GM19467 (cell line): Measurements from ENCODE around the gene IL17RE.
"Not testable (repeated sequence)": the region's sequence is repeated elsewhere in the genome, so short reads cannot be mapped to it uniquely, and the experiment has no call there.

Experiments
- ATAC-seq: cut with Tn5 transposase; IDR thresholded peaks from one replicate; pipeline ENCODE4 v1.9.1; 2021; ENCODE audit warnings: mild to moderate bottlenecking, moderate library complexity; ENCODE audit not compliant: unreplicated experiment

IL17RE gene, protein sequence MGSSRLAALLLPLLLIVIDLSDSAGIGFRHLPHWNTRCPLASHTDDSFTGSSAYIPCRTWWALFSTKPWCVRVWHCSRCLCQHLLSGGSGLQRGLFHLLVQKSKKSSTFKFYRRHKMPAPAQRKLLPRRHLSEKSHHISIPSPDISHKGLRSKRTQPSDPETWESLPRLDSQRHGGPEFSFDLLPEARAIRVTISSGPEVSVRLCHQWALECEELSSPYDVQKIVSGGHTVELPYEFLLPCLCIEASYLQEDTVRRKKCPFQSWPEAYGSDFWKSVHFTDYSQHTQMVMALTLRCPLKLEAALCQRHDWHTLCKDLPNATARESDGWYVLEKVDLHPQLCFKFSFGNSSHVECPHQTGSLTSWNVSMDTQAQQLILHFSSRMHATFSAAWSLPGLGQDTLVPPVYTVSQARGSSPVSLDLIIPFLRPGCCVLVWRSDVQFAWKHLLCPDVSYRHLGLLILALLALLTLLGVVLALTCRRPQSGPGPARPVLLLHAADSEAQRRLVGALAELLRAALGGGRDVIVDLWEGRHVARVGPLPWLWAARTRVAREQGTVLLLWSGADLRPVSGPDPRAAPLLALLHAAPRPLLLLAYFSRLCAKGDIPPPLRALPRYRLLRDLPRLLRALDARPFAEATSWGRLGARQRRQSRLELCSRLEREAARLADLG

DNA sequence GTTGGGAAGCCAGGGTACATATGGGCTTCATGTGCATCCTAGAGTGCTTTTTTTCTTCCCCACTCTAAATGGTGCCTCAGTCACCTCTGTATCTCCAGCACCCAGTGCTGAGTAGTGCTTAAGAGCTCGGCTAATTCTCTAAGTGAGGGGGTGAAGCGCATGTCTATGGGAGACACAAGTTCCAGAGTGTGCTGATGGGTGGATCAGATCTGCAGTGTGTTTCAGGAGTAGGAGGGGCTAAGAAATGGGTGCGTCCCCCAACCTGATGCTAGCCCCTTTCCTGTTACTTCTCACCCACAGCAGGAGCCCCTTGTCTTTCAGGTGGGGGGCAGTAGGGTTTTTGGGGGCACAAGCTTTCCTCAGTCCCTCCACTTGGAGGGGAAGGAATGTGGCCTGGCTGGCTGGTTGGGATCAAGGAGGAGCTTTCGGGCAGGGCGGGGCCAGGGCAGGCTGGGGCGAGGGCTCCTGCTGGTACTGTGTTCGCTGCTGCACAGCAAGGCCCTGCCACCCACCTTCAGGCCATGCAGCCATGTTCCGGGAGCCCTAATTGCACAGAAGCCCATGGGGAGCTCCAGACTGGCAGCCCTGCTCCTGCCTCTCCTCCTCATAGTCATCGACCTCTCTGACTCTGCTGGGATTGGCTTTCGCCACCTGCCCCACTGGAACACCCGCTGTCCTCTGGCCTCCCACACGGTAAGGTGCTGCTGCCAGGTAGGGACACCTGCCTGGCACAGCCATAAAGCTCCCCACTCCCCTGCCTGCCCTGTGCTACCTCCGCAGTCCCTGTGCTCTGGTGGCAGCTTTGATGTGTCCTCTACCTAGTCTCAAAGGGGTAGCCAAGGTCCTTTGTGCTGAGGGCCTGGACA is at the start of gene IL17RE:
TSS of gene IL17RE (plus strand) at position 477 of the 866 bp plus-strand sequence. CDS start at position 562, 85 bp downstream.
- no peak for ATAC-seq

GRCh38 chr3:9854291-9854940 is 48.2 kb upstream of the IL17RE start:
- ATAC-seq, result not testable (repeated sequence)

- no peak for ATAC-seq
Observed at GRCh38 chr3:9855594-9855993, 47.1 kb upstream of the IL17RE start.

- no peak for ATAC-seq
Observed at GRCh38 chr3:9859530-9860025, 43.1 kb upstream of the IL17RE start.

DNA sequence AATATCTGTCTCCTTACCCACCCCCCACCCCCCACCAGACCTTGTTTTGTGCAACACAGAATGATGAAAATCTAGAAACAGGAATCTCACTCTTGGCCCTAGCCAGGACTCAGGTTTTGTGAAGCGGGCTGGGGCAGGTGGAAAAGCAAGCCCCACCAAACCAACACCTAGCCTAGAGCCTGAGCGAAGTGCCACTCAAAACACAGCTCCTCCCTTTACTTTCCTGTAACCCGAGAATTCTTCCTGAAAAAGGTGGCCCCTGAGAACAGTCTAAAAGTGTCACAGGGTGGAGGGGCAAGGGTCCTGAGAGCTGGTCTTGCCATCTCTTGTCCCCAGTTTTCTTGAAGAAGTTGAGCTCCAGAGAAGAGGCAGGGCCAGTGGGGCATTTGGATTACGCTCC is 41.4 kb upstream of the IL17RE start:
- ATAC-seq, result no peak

DNA sequence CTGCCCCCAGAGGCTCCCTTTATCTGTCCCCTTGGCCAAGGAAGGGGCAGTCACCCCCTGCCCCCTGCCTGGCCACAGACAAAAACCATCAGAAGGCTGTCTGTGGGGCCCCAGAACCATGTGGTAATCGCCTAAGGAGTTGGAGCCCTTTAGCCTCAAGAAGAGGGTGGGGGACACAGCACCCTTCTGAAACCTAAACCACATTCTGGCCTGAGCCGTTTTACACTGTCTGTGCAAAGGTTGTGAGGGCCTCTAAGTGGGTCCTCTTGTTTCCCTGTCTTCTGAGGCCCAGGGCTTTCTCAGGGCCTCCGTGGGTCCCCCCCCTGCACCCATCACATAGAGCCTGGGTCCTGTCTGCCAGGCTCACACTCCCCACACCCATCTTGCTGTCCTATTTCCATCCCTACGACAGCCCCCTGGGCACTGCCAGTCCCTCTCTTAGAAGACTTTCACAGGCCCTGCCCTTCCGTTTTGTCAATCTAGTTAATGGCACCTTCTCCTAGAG is 41.0 kb upstream of the IL17RE start:
- no peak for ATAC-seq

DNA sequence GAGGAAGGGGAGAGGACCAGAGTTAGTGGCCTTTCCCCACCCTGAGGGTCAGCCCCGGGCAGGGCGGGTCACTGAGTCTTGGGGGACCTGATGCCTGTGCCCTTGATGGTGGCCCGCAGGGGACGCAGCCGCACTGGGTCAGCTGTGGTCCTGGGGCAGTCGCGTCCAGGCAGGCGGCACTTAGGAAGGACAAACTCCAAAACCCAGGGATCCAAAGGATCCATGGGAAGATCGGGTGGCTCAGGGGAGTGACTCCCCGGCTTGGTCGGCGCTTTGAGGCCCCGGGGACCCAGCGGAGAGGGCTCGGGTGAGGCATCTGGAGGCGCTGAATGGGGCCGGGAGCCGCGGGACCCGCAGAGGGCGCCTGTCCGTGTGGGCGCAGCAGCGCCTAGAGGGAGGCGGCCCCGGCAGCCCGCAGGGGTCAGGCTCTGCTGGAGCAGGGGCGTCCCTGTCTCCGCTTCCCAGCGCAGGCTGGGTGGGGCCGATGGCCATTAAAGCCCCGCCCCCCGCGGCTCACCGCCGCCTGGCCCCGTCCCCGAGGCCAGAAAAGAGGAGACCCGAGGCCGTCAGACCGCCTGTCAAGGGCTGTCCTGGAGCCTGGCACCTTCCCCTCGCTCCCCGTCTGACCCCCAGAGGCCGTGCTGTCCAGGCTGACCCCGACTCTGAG is 40.1 kb upstream of the IL17RE start:
- no peak for ATAC-seq

- no peak for ATAC-seq
Observed at GRCh38 chr3:9863058-9863772, 39.4 kb upstream of the IL17RE start.

DNA sequence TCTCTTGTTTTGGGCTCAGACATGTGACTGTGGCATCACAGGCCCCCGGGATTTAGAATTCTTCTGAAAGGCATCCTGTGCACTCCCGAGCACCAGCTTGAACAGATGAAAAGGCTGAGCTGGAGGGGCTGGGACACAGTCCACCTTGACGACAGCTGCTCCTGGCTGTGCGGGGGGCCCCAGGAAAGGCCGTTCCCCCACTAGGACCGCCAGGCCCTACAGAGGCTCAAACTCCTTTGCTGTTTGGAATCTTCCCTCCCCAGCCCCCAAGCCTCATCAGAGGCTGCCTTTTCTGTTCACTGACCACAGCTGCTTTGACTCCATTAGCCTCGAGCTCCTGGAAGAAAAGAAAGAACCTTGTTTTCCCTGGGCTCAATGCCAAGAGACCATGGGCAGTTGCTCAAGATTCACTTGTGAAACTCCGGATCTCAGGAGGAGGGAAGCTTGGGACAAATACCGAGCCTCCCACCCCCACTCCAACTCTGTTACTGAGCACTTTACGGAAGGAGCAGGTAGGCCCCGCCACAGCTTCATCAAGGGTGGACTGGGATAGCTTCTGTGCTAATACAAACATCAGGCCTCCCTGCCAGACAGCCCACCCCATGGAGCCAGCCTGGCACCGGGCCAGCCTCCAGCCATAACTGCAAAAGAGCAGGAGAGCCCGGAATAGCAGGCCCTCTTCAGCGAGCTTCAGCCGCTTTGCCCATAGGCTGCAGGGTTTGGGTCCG is 38.3 kb upstream of the IL17RE start:
- no peak for ATAC-seq

DNA sequence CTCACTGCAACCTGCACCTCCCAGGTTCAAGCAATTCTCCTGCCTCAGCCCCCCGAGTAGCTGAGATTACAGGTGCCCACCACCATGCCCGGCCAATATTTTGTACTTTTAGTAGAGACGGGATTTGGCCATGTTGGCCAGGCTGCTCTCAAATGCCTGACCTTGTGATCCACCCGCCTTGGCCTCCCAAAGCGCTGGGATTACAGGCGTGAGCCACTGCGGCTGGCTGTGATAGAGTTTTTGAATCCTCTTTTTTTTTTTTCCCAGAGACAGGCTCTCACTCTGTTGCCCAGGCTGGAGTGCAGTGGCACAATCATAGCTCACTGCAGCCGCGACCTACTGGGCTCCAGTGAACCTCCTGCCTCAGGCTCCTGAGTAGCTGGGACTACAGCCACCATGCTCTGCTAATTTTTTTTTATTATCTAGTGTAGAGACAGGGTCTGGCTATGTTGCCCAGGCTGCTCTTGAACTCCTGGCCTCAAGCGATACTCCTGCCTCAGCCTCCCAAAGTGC is 37.5 kb upstream of the IL17RE start:
- not testable (repeated sequence) for ATAC-seq

DNA sequence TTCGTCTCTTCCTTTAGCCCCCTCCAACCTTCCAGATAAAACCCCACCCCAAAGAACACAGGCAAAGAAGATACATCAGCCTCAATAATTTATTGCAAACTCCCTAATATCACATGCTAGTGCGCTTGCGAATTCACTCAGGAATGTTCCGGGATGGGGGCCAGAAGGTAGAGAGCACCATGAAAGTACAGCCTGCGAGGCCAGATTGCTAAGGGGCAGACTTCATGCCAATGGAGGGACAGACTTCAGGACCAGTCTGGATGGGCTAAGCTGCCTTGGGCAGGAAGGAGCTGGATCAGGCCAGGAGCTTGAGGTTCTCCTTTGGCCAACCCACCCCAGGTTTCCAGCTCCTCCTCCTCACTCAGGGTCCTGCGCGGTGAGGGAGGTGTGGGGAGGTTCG is 36.0 kb upstream of the IL17RE start:
- ATAC-seq, result no peak

GRCh38 chr3:9867106-9867505 is 35.5 kb upstream of the IL17RE start:
- no peak for ATAC-seq

- no peak for ATAC-seq
Observed at GRCh38 chr3:9869955-9870354, 32.7 kb upstream of the IL17RE start.

DNA sequence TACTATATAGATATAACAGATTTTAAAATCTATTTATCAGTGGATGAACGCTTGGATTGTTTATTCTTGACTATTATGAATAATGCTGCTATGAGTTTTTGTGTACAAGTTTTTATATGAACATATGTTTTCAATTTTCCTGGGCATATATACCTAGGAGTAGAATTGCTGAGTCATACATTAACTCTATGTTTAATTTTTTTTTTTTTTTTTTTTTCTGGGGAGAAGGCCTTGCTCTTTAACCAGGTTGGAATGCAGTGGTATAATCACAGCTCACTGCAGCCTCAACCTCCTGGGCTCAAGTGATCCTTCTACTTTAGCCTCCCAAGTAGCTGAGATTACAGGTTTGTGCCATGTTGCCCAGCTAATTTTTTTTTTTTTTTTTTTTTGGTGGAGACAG is 31.7 kb upstream of the IL17RE start:
- no peak for ATAC-seq

DNA sequence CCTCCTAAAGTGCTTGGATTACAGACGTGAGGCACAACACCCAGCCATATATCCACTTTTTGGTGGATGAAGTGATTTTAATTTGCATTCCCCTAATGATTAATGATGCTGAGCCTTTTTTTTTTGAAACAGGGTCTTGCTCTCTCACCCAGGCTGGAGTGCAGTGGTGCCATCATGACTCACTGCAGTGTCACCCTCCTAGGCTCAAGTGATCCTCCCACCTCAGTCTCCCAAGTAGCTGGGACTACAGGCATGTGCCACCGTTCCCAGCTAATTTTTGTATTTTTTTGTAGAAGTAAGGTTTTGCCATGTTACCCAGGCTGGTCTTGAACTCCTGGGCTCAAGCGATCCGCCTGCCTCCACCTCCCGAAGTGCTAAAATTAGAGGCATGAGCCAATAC is 30.6 kb upstream of the IL17RE start:
- ATAC-seq, result not testable (repeated sequence)

DNA sequence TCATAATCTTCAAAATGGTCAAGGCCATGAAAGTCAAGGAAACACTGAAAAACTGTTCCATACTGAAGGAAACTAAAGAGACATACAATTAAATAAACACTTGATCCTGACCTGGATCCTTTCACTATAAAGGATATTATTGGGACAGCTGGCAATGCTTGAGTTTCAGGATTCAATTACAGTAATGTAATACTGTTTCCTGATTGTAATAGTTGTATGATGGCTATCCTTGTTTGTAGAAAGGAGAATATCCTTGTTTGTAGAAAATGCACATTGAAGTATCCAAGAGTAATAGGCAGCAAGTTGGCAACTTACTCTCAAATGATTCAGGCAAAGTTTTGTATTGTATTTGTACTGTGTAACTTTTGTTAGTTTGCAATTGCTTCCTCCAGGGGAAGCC is 27.2 kb upstream of the IL17RE start:
- ATAC-seq, result no peak

DNA sequence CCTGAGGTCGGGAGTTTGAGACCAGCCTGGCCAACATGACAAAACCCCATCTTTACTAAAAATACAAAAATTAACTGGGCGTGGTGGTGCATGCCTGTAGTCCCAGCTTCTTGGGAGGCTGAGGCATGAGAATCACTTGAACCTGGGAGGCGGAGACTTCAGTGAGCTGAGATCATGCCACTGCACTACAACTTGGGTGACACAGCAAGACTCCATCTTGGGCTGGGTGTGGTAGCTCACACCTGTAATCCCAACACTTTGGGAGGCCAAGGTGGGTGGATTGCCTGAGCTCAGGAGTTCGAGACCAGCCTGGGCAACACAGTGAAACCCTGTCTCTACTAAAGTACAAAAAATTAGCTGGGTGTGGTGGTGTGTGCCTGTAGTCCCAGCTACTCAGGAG is 26.4 kb upstream of the IL17RE start:
- ATAC-seq, result not testable (repeated sequence)

DNA sequence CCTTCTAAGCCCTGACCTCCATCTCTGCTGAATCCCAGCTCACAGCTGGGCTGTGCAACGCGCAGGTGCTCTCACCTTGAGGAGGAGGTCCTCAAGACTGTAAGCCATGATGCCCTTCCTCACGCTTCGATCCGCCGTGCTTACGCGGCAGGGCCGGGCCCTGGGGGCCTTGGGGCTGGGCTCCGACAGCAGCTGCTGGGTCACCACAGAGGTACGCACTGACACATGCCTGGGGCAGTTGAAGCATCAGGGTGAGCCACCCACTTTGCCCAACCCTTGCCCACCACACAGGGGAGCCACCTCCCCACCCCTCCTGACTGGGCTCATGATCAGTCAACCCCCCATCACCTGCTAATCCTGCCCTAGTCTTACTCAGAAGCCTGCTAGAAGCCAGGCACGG is 25.7 kb upstream of the IL17RE start:
- ATAC-seq, result no peak
